T follicular helper cell (primary cell): ENCODE data around the gene SEC61A1.

Experiments used
- DNase-seq: peaks from one replicate; pipeline ENCODE4 v3.0.0-alpha.2; 2020; ENCODE audit warnings: low read depth
- total RNA-seq, 2 experiments: gene quantifications; one replicate each; lab custom pipeline; 2026; lab: John Stamatoyannopoulos, UW

The SEC61A1 gene
- 251 to 376 reads per million in 2 experiments for total RNA-seq

DNA sequence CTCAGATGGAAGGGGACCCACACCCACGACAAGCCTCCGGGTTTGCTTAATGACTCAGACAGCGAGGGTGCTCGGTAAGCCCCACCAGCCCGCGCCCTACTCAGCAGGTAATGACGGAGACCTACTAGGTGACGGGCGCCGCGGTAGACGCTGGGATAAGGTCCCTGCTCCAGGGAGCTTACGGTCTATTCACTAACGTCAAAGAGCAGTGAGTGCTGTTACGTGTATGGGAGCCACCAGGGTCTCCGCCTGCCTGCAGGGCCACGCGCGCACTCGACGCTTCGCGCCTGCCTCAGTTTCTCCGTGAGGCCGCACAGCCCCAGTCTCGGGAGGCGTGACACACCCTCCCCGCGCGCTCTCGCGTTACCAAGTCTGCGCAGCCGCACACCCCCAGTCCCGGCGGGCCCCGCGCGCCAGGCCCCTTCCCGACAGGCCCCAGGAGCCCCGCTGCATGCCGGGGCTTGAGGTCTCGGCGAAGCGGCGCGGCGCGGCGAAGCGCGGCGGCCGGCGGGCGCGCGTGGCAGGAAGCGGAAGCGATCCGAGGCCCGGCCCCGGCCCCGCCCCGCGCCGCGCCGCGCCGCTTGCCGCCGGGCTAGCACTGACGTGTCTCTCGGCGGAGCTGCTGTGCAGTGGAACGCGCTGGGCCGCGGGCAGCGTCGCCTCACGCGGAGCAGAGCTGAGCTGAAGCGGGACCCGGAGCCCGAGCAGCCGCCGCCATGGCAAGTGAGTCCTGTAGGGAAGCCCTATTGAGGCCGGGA lies at the start of gene SEC61A1:
SEC61A1 (plus strand) TSS at position 601 of the 758 bp plus-strand sequence; CDS start at position 717, 116 bp downstream.
- peak; percentile 92 for DNase-seq

DNA sequence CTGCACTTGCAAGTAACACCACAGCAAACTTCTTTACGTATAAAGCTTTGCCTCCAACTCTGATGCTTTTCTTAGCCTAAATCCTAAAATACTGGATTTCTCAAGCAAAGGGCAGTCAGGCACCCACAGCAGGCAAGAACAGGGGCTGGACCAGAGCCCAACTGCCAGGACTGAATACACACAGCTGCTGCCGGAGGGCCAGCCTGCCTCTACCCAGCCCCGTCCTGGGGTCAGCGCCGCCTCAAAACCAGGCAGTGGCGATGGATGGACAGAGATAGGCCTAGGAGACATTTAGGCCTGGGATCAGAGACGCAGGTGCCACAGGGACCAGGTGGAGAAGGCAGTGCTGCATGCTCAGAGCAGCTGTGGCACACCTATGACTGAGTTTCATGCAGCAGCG lies 47.6 kb upstream of the SEC61A1 start:
- no peak for DNase-seq

DNA sequence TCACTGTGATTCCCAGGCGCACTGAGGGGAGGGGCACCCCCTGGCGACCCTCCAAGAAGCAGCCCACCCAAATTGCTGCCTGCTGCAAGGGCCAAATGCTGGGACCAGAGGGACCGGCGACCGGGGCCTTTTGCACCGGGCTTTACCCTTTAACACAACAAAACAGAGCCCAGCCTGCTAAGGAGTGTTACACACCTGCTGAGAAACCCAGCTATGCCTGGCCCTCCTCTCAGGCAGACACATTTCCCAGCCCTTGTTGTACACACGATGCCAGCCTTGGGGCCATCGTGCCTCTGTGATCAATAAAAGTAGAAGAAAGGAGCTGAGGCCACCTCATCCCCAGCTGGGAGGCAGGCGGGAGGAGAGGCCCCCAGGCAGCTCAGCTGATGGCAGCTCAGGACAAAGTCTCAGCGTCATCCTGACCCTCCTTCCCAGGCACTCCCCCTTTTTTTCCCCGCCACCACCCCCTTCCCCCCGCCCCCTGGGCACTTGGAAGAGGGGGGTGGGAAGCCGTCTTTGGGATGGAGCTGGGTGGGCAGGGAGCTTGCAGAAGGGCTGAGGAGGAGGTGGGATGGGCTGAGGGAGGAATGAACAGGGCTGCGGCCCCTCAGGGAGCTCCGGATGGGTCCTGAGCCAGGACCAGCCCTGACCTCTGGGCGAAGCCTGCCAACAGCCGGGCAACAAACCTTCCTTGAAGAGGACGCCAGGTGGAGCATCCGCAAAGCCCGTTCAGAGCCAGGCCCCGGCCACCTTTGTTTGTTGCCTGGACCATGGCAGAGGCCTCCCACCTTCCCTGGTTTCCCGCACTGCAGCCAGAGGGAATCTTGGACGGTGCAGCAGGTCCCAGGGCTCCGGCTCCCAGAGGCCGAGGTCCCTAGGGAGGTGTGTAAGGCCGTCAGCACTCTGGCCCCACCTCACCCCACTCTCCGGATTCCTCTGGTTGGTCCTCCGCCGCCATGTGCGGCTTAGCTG lies 45.9 kb upstream of the SEC61A1 start:
- no peak for DNase-seq

DNA sequence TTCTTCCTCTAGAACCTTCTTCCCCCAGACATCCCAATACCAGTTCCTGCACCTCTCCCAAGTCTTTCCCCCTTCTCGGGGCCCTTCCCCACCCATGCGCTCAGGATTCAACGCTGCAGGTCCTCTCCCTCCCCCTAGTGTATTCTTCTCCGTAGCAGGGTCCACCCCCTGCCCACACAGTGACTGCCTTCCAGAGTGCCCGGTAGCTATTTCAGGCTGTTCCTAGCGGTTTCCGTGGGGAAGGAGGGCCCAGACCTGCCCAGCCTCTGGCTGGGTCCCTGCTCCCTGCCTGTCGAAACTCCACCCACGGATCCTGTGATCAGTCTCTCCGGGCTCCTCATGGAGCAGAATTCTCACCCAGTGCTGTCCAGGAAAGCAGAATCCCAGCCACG lies 45.2 kb upstream of the SEC61A1 start:
- DNase-seq = no peak

DNA sequence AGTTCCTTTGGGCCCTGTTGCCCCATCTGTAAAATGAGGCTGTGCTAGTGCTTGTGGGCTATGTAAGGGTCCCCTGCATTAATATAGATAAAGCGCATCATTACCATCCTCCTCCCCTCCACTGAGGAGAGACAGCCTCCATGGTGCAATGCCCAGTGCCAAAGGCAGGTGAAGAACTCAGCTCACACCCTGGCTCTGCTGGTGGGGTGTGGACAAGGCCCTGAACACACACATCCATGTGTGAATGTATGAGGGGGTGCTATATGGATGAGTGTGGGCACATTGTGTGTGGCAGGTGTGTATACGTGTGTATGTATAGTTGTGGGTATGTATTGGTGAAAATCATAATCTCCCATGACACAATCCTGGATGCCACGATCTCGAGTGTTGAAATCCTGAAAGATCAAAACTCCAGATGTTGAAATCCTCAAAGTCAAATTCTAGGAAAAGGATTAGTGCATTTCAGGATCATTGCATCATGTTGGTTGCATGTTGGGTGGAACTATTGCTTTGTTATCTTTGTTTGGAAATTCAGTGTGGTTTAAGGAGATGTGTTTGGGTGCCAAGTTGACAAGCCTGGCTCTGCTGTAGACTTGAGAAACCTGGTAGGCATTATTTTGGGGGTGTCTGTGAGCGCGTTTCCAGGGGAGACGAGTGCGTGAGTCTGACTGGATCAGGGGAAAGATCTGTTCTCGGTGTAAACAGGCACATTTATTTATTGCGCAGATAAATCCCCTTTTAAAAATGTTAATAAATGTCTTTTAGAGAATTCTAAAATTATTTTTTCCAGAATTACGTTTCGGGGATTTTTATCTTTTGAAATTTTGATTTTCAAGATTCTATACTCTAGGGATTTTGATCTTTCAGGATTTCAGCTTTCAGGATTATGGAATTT lies 42.0 kb upstream of the SEC61A1 start:
- no peak for DNase-seq

DNA sequence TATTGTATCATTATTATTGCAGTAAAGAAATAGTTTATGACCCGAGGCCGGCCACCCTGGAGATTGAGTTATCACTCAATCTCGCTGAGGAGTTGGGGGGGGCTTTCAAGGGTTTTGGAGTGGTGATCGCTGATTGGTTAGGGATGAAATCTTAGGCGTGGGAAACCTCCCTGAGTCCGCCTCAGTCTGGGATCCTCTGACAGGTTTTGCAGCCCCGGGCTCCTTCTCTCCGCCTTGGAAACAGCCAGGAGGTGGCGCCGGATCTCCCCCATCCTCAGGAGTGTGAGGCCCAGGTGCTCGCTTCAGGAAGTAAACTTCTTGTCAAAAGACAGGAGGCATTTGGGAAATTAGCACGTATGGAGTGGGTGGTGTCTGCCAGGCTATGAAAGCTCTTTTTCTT lies 41.1 kb upstream of the SEC61A1 start:
- no peak for DNase-seq

DNA sequence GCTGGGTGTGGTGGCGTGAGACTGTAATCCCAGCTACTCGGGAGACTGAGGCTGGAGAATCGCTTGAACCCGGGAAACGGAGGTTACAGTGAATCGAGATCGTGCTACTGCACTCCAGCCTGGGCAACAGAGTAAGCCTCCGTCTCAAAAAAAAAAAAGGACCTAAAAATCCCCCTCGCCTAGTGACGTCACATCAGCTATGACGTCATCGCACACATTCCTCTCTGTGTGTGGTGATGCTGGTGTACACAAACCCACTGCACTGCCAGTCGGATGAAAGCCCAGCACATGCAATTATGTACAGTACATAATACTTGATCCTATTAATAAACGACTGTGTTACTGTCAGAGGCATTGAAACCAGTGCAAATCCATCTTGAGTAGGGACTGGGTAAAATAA lies 40.2 kb upstream of the SEC61A1 start:
- DNase-seq = no peak

DNA sequence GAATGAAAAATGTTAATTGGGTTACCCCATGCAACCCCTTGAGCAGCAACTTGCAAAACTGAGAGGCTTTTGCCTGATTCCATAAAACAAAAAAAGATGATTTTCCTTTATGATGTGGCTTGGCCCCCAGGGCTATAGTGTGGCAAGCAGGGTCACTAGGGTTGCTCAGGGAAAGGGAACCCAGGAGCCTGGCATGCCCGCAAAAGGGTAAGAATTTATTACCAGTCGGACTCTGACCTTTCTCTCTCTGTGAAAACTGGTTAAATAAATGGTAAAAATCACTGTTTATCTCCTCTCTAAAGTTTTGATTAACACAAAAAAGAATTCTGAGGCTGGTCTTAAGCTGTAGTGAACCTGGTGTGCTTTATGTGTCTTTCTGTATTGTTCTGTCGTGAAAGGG lies 37.7 kb upstream of the SEC61A1 start:
- no peak for DNase-seq

DNA sequence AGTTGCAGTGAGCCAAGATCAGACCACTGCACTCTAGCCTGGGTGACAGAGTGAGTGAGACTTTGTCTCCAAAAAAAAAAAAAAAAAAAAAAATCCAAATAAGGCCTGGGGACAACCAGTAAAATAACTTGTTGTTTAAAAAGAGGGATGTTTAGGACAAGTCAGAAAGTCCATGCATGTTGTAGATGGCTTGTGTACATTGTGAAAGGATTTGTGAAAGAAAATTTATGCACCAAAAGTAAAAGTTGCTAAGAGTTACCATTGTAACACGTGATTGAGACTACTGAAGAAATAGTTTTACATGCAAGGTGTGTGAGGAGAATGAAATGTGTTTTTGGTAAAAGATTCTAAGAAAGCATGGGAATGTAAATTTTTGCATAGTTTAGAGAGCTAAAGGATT lies 35.7 kb upstream of the SEC61A1 start:
- DNase-seq = no peak

DNA sequence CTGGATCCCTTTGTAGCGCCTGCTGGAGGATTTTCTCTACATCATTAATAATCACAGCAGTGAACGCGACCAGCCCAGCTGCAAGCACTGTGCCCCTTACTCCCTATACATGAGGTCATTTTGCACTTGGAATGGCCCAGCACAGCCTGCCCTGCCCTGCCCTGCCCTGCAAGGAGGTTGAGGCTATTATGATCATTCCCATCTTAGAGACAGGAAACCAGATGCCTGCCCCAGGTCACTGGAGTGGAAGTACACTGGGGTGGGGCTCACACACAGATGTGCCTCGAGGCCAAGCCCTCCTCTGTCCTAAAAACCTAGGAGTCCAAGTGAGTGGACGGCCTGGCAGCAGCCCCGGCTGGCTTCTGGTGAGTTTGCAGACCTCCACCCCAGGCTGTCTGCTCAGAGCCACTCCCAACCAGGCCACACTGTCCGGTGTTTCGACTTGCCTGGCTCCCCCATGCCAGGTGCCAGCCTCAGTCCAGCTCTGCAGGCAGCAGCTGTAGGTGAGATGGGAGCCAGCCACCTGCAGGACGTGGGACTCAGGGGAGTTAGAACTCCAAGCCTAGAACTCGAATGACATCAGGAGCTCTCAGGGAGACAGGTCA lies 30.4 kb upstream of the SEC61A1 start:
- DNase-seq = no peak

DNA sequence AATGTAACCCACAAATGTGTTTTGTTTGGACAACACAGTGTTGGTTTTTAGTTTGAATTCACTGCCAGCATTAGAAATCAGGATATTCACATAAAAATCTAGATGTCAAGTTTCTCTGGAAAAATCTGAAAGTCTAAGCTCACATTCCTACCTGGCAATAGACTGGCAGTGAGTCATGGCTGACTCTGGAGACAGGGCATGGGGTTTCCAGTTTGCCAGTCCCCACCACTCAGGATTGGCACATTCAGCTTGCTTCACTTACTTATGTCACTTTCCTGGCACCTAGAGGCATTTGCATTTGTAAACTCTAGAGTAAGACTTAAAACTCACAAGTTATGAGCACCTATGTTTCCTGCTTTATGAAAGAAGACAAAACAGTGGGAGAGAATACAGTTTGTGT lies 19.1 kb upstream of the SEC61A1 start:
- DNase-seq = no peak

DNA sequence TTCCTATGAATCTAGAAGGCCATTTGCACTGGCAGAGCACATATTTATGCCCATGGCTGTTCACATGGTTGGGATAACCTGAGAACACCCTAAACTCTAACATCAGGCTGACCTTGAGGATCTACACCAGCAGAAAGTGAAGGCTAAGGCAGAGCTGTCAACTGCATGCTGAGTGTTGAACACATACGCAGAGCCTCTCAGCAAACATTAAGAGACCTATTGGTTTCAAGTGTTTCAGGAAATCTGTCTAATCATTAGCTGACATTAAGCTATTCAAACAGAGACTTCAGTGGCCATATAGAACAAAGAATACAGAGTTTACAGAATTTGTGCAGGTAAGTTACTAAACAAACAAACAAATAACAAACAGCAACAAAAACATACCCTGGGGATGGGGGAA lies 16.1 kb upstream of the SEC61A1 start:
- DNase-seq = no peak

DNA sequence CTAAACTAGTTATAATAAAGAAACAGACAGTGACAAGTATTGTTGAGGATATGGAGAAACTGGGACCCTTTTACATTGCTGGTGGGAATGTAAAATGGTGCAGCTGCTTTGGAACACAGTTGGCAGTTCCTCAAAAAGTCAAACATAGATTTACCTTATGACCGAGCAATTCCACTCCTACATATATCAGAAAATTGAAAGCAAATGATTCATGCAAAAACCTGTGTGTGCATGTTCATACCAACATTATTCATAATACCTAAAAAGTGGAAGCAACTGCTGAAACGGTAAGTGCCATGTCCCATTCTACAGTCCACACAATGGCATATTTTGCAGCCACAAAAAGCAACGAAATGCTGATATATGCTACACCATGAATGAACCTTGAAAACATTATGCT lies 12.2 kb upstream of the SEC61A1 start:
- no peak for DNase-seq

DNA sequence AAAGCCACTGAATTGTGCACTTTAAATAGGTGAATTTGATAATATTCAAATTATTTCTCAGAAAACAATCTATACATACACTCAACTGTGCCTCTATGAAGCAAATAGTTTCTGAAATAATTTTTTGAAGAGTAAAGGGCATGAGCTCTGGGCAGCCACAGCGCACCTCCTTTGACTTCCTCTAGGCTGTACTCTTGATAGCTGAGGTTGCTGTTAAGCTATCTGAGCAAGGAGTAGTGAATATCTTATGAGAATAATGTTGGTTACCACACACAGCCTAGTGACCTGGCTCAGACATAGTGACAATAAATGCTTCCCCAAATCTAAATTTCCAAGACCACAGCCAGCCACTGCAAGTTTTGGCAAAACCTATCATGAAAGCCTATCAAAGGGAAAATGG lies 11.6 kb upstream of the SEC61A1 start:
- no peak for DNase-seq

DNA sequence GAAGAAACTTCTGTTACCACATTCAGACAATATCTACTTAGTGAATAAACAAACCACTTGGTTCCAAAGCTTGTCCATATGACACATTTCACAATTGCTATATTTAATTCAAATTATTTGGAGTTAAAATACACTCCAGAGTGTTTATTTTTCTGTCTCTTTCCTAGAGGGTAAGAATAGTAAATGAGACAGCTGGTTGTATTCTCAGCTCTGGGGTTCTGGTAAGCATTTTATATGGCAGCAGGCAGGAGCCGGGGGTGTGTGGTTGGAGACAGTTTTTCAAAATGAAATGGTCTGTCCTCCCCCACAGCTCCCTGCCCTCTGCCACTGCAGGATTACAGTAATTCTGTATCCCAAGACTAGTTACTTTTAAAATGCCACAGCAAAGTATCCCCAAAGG lies 10.9 kb upstream of the SEC61A1 start:
- DNase-seq = no peak

DNA sequence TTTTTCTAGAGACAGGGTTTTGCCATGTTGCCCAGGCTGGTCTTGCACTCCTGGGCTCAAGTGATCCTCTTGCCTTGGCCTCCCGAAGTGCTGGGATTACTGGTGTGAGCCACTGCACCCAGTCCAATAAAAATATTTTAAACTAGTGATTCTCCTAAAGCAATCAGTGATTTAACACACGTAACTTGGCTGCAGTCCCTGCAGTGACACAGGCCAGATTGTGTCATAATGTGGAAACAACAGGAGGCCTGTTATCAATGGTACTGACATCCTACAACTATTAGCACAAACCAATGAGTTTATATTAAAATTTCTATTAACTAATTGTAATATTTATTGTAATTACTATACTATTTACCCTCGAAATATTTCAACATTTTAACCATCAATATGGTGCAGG lies 1.6 kb upstream of the SEC61A1 start:
- no peak for DNase-seq

DNA sequence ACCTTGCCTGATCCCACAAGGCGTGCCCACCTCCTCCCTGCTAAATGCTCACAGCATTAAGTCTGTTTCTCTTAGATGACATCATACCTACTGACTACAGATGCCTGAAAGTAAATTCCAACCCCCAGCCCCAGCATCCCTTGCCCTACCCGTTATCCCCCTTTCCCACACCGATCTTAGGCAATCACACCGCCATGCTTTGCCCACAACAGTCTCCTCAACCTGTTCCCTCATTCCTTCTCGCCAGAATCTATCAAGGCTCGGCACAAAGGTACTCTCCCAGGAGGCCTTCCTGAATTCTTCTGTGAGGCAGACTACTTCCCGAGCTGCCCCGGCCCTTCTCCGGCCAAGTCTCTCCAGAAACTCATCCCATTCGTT lies 789 bp upstream of the SEC61A1 start:
- DNase-seq = no peak

DNA sequence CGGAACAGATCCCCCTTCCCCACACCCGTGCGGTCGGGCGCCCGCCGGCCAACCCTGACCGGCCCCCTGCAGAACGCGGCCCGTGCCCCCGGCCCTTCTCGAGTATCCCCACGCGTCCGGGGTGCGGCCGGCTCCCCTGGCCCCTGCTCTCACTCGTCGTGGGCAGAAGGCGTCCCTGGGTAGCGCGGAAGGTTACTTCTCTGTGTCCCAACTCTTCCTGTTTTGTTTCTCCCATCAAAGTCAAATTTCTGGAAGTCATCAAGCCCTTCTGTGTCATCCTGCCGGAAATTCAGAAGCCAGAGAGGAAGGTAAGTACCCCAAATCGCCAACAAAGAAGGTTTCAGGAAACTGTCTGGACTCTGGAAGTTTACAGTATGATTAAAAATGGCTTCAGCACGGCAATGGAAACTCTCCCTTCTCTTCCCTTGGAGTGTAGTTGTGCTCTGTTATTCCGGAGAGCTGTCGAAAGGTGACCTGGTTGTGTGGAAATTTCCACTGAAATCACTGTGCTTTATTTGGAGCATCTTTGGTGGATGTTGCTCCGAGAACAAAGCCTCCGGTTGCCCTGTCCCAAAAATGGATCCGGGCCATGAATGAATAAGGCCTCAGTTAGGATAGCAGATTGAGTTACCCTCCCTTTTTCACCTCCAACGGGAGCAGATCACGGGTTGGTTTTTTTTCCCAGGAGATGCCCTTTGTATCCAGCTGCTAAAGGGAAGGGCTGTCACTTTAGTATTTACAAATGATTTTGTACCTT lies 536 bp downstream of the SEC61A1 start:
- DNase-seq = no peak

DNA sequence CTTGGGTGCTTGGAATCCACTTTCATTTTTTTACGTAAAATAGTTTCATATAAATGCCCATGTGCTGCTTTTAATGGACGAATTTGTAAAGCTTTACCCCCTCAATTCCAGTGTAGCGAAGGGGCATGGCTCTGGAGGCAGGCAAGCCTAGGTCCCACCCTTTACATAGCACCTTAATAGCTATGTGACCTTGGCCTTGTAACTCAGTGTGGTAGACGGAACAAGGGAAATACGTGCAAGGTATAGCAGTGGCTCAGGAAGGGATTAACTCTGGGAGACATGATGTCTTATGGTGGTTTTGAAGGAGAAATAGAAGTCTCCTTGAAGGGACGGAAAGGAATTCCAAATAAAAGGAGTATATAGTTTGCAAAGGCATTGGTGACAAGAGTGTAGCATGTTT lies 1.4 kb downstream of the SEC61A1 start:
- no peak for DNase-seq

DNA sequence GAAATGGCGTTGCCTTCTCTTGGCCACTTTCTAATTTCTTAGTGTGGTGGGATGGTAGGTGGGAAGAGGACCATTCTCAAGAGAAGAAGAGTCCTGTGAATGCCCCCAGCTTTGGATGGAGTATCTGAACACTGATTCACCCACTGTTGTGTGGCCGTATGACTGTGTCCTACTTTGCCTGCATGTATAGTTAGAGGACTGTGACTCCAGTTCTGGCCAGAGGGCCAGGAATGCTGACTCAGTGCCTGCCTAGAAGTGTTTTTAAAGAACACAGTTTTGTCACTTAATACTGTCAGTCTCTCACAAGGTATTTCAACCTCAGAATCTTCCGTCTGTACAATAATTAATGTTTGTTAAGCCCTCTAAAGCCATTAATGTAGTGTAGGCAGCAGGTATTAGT lies 2.1 kb downstream of the SEC61A1 start:
- no peak for DNase-seq

DNA sequence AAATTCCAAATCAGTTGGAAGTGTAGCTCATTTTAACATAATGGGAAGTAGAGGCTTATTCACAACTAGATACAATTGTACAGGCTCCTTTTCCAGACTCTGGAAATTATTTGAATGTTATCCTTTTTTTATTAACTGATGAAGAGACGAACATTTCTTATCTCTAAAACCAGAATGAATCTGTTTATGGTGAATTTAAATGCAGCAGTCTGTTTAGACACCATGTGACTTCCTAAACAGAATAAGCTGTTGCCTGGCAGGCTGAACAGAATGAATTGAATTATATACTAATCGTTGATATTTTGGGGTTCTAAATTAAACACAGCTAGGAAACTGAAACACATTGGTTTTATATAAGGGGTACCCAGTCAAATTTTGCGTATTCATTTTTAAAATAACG lies 4.0 kb downstream of the SEC61A1 start:
- DNase-seq = no peak
